ENCODE data around the gene KRTAP10-8. TPM values are rescaled to one million over a fixed set of nuclear protein-coding genes. Genes with fewer than 3 reads are reported as not detected.
"Not testable (repeated sequence)": the region's sequence is repeated elsewhere in the genome, so short reads cannot be mapped to it uniquely, and the experiment has no call there.

Gene KRTAP10-8
- total and polyA plus RNA-seq, 4 donors, result not detected

DNA sequence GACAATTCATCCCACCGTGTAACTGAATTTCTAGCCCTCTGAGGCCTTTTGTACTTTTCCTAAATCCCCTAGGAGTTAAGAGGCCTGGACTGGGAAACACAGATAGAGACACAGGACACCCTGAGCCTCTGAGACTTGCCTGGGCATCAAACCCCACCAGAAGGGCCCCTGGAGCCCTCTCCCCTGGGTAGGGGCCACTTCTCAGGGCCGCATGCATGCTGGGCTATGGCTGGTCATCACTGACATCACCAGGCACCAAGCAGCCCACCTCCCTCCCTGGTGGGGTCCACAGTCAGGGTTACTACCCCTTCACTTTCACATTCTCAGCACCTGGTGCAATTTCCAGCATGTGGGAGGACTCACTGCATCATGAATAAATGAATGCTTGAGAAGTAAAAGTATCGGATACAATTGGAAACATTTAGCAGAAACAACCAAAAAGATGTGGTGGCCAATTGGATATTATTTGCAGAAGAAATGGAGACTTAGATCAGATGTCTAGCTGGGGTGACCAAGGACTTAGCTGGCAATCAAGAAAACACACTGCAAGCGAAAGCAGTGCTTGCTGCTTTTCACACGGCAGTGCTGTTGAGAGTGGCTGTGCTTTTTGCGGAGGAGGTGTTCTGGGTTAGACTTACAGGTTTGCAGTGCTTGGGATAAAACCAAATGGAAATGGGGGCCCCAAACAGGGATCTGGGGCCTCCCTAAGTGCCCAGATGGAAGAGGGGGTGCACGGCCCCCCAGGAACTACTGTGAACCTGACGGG is 12.4 kb upstream of the KRTAP10-8 start:
- H3K4me3 ChIP-seq (ENCODE audit: low read depth, low read length), result no peak overlapping the region
- H3K9me3 ChIP-seq (ENCODE audit: control insufficient read depth, insufficient read depth, low read length), result no peaks in the 10 kb centered on the region
- no peak for DNase-seq (ENCODE audit: low read depth in 4 of 6, low spot score in 6 of 6)
- no peaks in the 10 kb centered on the region for H3K4me1 ChIP-seq (ENCODE audit: control insufficient read depth, insufficient read depth, low read length)
- no peaks in the 10 kb centered on the region for H3K27me3 ChIP-seq (ENCODE audit: control insufficient read depth, insufficient read depth, low read length)
- H3K36me3 ChIP-seq (ENCODE audit: control insufficient read depth, insufficient read depth, low read length), result no peaks in the 10 kb centered on the region
- WGBS (ENCODE audit: insufficient coverage), result 93% methylated on average over 7 of the region's 8 CpGs
- no peak overlapping the region for H3K27ac ChIP-seq (ENCODE audit: low read depth, low read length)

DNA sequence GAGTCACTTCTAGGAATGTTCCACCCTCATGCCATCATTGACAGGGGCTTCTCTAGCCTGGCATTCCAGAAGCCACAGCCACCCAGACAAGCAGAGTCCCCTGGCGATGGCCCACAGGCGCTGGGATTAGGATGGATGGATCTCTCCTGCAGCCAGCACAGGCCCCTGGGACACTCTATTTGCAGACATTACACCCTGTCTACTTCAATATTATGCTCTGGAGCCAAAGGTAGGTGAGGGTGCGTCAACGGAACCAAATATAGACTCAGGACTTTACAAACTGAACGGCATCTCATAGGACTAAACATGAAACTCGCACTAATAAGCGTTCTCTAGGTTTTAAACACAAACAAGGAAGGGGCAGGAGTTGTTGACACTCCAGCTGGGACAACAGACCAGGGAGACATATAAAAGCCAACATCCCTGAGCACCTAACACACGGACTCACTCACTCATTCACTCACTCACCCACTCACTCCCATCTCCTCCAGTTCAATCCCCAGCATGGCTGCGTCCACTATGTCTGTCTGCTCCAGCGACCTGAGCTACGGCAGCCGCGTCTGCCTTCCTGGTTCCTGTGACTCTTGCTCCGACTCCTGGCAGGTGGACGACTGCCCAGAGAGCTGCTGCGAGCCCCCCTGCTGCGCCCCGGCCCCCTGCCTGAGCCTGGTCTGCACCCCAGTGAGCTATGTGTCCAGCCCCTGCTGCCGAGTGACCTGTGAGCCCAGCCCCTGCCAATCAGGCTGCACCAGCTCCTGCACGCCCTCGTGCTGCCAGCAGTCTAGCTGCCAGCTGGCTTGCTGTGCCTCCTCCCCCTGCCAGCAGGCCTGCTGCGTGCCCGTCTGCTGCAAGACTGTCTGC is 11.5 kb upstream of the KRTAP10-8 start, which contains the start of gene KRTAP10-7:
Gene KRTAP10-7, plus strand, starts transcription at position 480 of the 861 bp plus-strand sequence. Its CDS starts 25 bp downstream, at position 505.
- H3K4me1 ChIP-seq (ENCODE audit: control insufficient read depth, insufficient read depth, low read length); H3K27ac ChIP-seq (ENCODE audit: low read depth, low read length); H3K9me3 ChIP-seq (ENCODE audit: control insufficient read depth, insufficient read depth, low read length); DNase-seq (ENCODE audit: low read depth in 4 of 6, low spot score in 6 of 6); H3K27me3 ChIP-seq (ENCODE audit: control insufficient read depth, insufficient read depth, low read length); H3K36me3 ChIP-seq (ENCODE audit: control insufficient read depth, insufficient read depth, low read length); H3K4me3 ChIP-seq (ENCODE audit: low read depth, low read length): not testable (repeated sequence)
- WGBS (ENCODE audit: insufficient coverage), result 82% methylated on average over 10 of the region's 23 CpGs

DNA sequence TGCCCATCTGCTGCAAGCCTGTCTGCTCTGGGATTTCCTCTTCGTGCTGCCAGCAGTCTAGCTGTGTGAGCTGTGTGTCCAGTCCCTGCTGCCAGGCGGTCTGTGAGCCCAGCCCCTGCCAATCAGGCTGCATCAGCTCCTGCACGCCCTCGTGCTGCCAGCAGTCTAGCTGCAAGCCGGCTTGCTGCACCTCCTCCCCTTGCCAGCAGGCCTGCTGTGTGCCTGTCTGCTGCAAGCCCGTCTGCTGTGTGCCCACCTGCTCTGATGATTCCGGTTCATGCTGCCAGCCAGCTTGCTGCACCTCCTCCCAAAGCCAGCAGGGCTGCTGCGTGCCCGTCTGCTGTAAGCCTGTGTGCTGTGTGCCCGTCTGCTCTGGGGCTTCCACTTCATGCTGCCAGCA is 10.8 kb upstream of the KRTAP10-8 start:
- H3K27ac ChIP-seq (ENCODE audit: low read depth, low read length); DNase-seq (ENCODE audit: low read depth in 4 of 6, low spot score in 6 of 6); H3K4me3 ChIP-seq (ENCODE audit: low read depth, low read length); H3K4me1 ChIP-seq (ENCODE audit: control insufficient read depth, insufficient read depth, low read length); H3K36me3 ChIP-seq (ENCODE audit: control insufficient read depth, insufficient read depth, low read length); H3K9me3 ChIP-seq (ENCODE audit: control insufficient read depth, insufficient read depth, low read length); H3K27me3 ChIP-seq (ENCODE audit: control insufficient read depth, insufficient read depth, low read length): not testable (repeated sequence)
- WGBS (ENCODE audit: insufficient coverage), result 62% methylated on average over 9 of the region's 10 CpGs

DNA sequence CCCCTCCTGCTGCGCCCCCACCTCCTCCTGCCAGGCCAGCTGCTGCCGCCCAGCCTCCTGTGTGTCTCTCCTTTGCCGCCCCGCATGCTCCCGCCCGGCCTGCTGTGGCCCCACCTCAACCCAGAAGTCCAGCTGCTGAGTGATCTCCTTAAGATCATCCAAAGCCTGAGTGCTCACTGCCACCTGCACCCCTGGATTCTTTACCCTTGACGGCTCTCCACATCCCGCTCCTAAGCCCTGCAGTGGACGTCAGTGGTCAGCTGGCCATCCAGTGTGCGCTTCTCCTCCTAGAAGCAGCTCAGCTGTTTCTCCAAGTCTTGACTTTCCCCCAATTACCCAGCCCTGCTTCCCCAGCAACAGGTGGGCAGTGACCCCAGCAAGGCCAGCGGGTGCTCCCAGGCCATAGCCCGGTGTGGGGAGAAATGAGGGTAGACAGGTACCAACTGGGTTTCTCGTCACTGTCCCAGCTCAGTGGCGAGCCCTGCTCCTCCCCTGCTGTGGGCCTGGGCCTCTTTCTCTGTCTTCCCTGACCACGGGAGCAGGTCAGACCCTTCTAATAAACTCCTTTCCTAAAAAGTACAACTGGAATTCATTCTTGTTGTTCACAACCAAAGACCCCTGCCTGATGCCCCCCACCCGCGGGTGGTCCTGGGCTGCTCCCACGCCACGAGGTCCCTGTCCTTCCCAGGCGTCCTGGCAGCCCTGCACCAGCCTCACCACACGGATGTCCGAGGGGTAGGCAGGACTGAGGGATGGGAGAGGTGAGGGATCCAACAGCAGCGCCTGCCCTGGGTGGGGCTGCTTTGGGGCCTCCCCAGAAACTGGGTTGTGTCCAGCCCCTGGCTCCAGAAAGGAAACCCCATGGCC is 10.1 kb upstream of the KRTAP10-8 start:
- no peak for DNase-seq (ENCODE audit: low read depth in 4 of 6, low spot score in 6 of 6)
- no peak overlapping the region for H3K27ac ChIP-seq (ENCODE audit: low read depth, low read length)
- no peaks in the 10 kb centered on the region for H3K36me3 ChIP-seq (ENCODE audit: control insufficient read depth, insufficient read depth, low read length)
- H3K4me3 ChIP-seq (ENCODE audit: low read depth, low read length), result no peak overlapping the region
- H3K27me3 ChIP-seq (ENCODE audit: control insufficient read depth, insufficient read depth, low read length), result no peaks in the 10 kb centered on the region
- 77% methylated on average over 23 of the region's 23 CpGs for WGBS (ENCODE audit: insufficient coverage)
- H3K4me1 ChIP-seq (ENCODE audit: control insufficient read depth, insufficient read depth, low read length), result no peaks in the 10 kb centered on the region
- H3K9me3 ChIP-seq (ENCODE audit: control insufficient read depth, insufficient read depth, low read length), result no peaks in the 10 kb centered on the region

DNA sequence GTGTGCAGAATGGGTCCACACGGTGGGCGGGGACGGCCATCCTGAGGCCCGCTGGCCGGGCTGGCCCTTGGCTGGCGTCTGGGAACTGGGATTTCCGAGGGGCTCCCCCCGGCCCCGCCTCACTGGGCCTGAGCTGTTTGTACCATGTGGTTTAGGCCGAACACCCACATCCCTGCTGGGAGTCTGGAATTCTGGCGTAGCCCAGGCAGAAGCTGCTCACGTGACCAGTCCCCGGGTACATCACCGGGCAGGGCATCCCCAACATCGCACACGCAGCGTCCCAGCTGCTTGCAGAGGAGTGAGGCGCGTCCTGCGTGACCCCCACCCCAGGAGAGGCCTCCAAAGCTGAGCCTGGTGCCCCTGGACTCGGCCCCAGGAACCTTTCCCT is 9.4 kb upstream of the KRTAP10-8 start:
- Histone ChIP-seq H3K27me3 (ENCODE audit: control insufficient read depth, insufficient read depth, low read length) (no peaks in the 10 kb centered on the region), H3K4me1 (ENCODE audit: control insufficient read depth, insufficient read depth, low read length) (no peaks in the 10 kb centered on the region), H3K36me3 (ENCODE audit: control insufficient read depth, insufficient read depth, low read length) (no peaks in the 10 kb centered on the region), H3K9me3 (ENCODE audit: control insufficient read depth, insufficient read depth, low read length) (no peaks in the 10 kb centered on the region), H3K27ac (ENCODE audit: low read depth, low read length) (no peak overlapping the region), H3K4me3 (ENCODE audit: low read depth, low read length) (no peak overlapping the region)
- DNase-seq (ENCODE audit: low read depth in 4 of 6, low spot score in 6 of 6), result no peak
- 75% methylated on average over 21 of the region's 21 CpGs for WGBS (ENCODE audit: insufficient coverage)

DNA sequence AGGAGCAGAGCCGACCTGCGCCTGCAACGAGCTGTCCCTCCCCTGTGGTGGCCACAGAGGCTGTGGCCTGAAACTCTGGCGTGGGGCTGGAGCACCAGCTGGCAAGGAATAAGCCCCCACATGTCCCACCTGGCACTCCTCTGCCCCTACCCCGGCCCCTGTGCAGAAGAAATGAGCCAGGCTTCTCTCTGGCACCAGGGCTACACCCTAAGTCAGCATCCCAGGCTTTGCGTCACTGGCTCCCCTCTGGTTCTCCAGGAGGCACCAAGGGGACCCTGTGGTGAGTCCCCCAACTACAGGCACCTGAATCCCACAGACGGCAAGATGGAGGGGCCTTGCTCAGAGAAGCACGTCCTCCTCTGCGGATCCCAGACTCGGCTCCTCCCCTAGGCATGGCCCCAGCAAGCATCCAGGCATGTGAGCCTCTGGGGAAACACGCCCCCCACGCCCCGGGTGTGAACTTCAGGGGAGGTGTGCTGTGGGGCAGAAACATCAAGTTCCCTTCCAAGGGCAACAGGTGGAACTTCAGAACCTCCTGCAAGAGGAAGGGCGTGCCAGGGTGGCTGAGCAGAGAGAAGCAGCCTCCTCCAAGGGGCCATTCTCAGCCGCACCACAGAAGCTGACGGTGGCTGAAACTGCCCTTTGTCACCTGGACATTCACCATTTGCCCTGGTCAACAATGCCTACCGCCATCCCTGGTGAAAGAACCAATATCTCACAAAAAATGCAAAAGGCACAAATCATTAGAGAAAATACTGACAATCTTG is 8.6 kb upstream of the KRTAP10-8 start:
- H3K27ac ChIP-seq (ENCODE audit: low read depth, low read length), result no peak overlapping the region
- H3K4me1 ChIP-seq (ENCODE audit: control insufficient read depth, insufficient read depth, low read length), result no peaks in the 10 kb centered on the region
- H3K9me3 ChIP-seq (ENCODE audit: control insufficient read depth, insufficient read depth, low read length), result no peaks in the 10 kb centered on the region
- no peaks in the 10 kb centered on the region for H3K36me3 ChIP-seq (ENCODE audit: control insufficient read depth, insufficient read depth, low read length)
- no peak for DNase-seq (ENCODE audit: low read depth in 4 of 6, low spot score in 6 of 6)
- H3K27me3 ChIP-seq (ENCODE audit: control insufficient read depth, insufficient read depth, low read length), result no peaks in the 10 kb centered on the region
- no peak overlapping the region for H3K4me3 ChIP-seq (ENCODE audit: low read depth, low read length)
- 69% methylated on average over 17 of the region's 17 CpGs for WGBS (ENCODE audit: insufficient coverage)

DNA sequence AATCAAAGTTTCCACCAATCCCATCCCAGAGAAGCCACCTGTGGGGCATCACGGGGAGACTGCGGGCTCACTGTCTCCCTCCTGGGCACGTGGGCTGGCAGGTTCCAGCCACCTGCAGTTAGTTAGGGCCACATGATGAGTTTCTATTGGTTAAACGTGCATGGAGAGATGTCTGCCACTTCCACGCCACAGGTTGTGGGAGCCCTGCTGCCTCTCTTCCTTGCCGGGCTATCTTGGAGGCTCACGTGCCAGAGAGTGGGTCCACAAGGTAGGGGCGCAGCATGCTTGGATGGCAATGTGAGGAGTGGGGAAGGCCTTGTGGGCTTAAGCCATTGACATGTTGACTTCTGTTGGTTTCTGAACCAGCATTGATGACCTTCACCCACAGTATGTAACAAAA is 8.0 kb upstream of the KRTAP10-8 start:
- Histone ChIP-seq H3K27me3 (ENCODE audit: control insufficient read depth, insufficient read depth, low read length) (no peaks in the 10 kb centered on the region), H3K9me3 (ENCODE audit: control insufficient read depth, insufficient read depth, low read length) (no peaks in the 10 kb centered on the region), H3K4me1 (ENCODE audit: control insufficient read depth, insufficient read depth, low read length) (no peaks in the 10 kb centered on the region), H3K36me3 (ENCODE audit: control insufficient read depth, insufficient read depth, low read length) (no peaks in the 10 kb centered on the region), H3K27ac (ENCODE audit: low read depth, low read length) (no peak overlapping the region), H3K4me3 (ENCODE audit: low read depth, low read length) (no peak overlapping the region)
- WGBS (ENCODE audit: insufficient coverage), result 92% methylated on average over 5 of the region's 8 CpGs
- DNase-seq (ENCODE audit: low read depth in 4 of 6, low spot score in 6 of 6), result no peak

DNA sequence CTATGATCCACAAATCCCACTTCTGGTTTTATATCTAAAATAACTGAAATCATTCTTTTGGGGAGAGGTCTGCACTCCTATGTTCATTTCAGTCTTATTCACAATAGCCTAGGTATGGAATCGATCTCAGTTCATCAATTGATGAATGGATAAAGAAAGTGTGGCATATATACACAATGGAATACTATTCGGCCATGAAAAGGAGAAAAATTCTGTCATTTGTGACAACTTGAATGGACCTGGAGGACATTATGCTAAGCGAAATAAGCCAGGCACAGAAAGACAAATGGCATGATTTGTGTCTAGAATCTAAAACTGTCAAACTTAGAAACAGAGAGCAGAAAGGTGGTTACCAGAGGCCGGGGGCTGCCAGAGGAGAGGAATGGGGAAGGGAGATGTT is 5.4 kb upstream of the KRTAP10-8 start:
- Histone ChIP-seq H3K27ac (ENCODE audit: low read depth, low read length) (no peak overlapping the region), H3K9me3 (ENCODE audit: control insufficient read depth, insufficient read depth, low read length) (peaks cover 6% of the 10 kb centered on the region), H3K36me3 (ENCODE audit: control insufficient read depth, insufficient read depth, low read length) (no peaks in the 10 kb centered on the region), H3K4me3 (ENCODE audit: low read depth, low read length) (no peak overlapping the region), H3K4me1 (ENCODE audit: control insufficient read depth, insufficient read depth, low read length) (no peaks in the 10 kb centered on the region), H3K27me3 (ENCODE audit: control insufficient read depth, insufficient read depth, low read length) (no peaks in the 10 kb centered on the region)
- no peak for DNase-seq (ENCODE audit: low read depth in 4 of 6, low spot score in 6 of 6)
- 74% methylated on average over 2 of the region's 4 CpGs for WGBS (ENCODE audit: insufficient coverage)

DNA sequence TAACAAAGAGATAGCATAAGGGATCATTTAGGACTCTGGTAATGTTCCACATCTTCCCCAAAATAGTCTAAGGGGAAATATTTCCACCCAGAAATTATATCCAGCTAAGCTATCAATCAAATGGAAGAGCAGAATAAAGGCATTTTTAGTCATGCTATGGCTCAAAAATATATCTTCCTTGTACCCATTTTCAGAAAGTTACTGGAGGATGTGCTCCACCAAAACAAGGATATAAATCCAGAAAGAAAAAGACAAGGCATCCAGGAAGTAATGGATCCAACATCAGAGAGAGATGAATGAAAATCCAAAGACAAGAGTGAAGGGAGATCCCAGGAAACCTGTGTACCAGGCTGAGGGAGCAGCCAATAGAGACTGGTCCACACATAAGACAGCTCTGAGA is 2.7 kb upstream of the KRTAP10-8 start:
- H3K36me3 ChIP-seq (ENCODE audit: control insufficient read depth, insufficient read depth, low read length), result no peaks in the 10 kb centered on the region
- H3K4me1 ChIP-seq (ENCODE audit: control insufficient read depth, insufficient read depth, low read length), result no peaks in the 10 kb centered on the region
- no peak for DNase-seq (ENCODE audit: low read depth in 4 of 6, low spot score in 6 of 6)
- no peak overlapping the region for H3K4me3 ChIP-seq (ENCODE audit: low read depth, low read length)
- H3K27ac ChIP-seq (ENCODE audit: low read depth, low read length), result no peak overlapping the region
- no peaks in the 10 kb centered on the region for H3K27me3 ChIP-seq (ENCODE audit: control insufficient read depth, insufficient read depth, low read length)
- peaks cover 6% of the 10 kb centered on the region for H3K9me3 ChIP-seq (ENCODE audit: control insufficient read depth, insufficient read depth, low read length)

Measured in spinal cord (tissue), 10 donors.